K562 (cell line): ENCODE measurements around the gene TRIM68.

Experiments
- ZNF212 ChIP-seq: fragments of 450-650 bp; formaldehyde crosslinking; IDR thresholded peaks from 2 replicates; pipeline ENCODE4 v1.4.0; 2020; ENCODE audit warnings: mild to moderate bottlenecking
- TF ChIP-seq, protein P1 (sequence below), 3 experiments: IDR thresholded peaks in 2 of 3; conservative IDR thresholded peaks in 1 of 3; 2 replicates each; pipeline ENCODE4 v1.5.1; 2011 to 2012; ENCODE audit warnings: low read length in 3 of 3, mild to moderate bottlenecking in 3 of 3, control low read depth in 2 of 3, improper control_type of control experiment in 1 of 3, inconsistent platforms in 1 of 3, low read depth in 1 of 3, mixed read lengths in 1 of 3, moderate library complexity in 1 of 3; ENCODE audit not compliant: insufficient read depth in 2 of 3

DNA sequence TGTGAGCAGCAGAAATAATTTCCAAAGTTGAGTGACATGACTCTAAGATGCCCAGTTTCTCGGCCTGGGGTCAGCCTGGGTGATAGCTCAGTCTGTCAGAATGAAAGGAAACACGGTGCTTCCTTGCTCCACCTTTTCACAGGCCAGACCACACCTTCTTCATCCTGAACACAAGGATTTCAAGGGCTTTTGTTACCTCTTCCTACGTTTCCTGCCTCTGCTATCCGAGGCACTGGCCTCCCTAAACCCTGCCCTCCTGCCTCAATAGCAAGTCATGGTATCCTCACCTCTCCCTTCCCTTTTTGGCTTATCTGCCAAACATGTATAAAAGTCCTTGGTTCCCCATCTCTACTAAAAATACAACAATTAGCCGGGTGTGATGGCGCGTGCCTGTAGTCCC lies 34.0 kb upstream of the TRIM68 start:
- TF ChIP-seq ZNF212 (CRISPR knock-in tag): no peak
- TF ChIP-seq, protein P1, sequence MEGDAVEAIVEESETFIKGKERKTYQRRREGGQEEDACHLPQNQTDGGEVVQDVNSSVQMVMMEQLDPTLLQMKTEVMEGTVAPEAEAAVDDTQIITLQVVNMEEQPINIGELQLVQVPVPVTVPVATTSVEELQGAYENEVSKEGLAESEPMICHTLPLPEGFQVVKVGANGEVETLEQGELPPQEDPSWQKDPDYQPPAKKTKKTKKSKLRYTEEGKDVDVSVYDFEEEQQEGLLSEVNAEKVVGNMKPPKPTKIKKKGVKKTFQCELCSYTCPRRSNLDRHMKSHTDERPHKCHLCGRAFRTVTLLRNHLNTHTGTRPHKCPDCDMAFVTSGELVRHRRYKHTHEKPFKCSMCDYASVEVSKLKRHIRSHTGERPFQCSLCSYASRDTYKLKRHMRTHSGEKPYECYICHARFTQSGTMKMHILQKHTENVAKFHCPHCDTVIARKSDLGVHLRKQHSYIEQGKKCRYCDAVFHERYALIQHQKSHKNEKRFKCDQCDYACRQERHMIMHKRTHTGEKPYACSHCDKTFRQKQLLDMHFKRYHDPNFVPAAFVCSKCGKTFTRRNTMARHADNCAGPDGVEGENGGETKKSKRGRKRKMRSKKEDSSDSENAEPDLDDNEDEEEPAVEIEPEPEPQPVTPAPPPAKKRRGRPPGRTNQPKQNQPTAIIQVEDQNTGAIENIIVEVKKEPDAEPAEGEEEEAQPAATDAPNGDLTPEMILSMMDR (IDR thresholded peaks at IDR 0.05 in 2 of 3, conservative IDR thresholded peaks at IDR 0.05 in 1 of 3; ENCODE audit: insufficient read depth in 2 of 3, low read depth in 1 of 3, low read length in 3 of 3): no peak
